Sigmoid colon (tissue), 4 donors: ENCODE measurements around the gene MTURN.

ENCODE experiments used
- CTCF ChIP-seq, 4 experiments: fragments of 450-650 bp in 3 of 4; fragments of 200-600 bp in 1 of 4; IDR thresholded peaks; one replicate each; pipeline ENCODE4 v1.5.1; 2016 to 2019; ENCODE audit warnings: antibody characterized with exemption in 4 of 4, mild to moderate bottlenecking in 3 of 4, moderate library complexity in 2 of 4
- EP300 ChIP-seq, 4 donors: sonication (generic); formaldehyde crosslinking; IDR thresholded peaks; one replicate each; pipeline ENCODE4 v1.6.1; 2017; ENCODE audit warnings: antibody characterized with exemption in 4 of 4

- TF ChIP-seq CTCF (IDR thresholded peaks at IDR 0.05) = no peak
- peak in 1 of 4 donors; percentile 19 for TF ChIP-seq EP300 (IDR thresholded peaks at IDR 0.05)
Measured at GRCh38 chr7:30181211-30181610, 46.4 kb downstream of the MTURN start.
